H9 (cell line): Measurements from ENCODE around the gene TMEM240. TPM values are rescaled to one million over a fixed set of nuclear protein-coding genes. Genes with fewer than 3 reads are reported as not detected.

Source experiments
- DNase-seq: peaks from one replicate; pipeline ENCODE4 v3.0.0-alpha.2; 2017
- H2AFZ ChIP-seq: one replicate; pipeline ENCODE4 v1.6.1; 2013; ENCODE audit warnings: mild to moderate bottlenecking, low read length, control low read depth, moderate library complexity
- H2AK5ac ChIP-seq: 2 replicates; pipeline ENCODE4 v1.6.1; 2013; ENCODE audit warnings: low read length, control low read depth, mixed read lengths; ENCODE audit not compliant: insufficient read length
- H2BK120ac ChIP-seq: one replicate; pipeline ENCODE4 v1.6.1; 2013; ENCODE audit warnings: low read depth, mild to moderate bottlenecking, low read length, control low read depth, inconsistent platforms; ENCODE audit not compliant: poor library complexity, severe bottlenecking
- H2BK12ac ChIP-seq: 2 replicates; pipeline ENCODE4 v1.6.1; 2013; ENCODE audit warnings: low read length, control low read depth, mixed read lengths, low read depth; ENCODE audit not compliant: insufficient read length
- H2BK15ac ChIP-seq: 2 replicates; pipeline ENCODE4 v1.6.1; 2013; ENCODE audit warnings: low read depth, low read length, control low read depth
- H2BK20ac ChIP-seq: one replicate; pipeline ENCODE4 v1.6.1; 2013; ENCODE audit warnings: low read depth, mild to moderate bottlenecking, low read length, control low read depth, inconsistent platforms; ENCODE audit not compliant: poor library complexity, severe bottlenecking
- H2BK5ac ChIP-seq: 2 replicates; pipeline ENCODE4 v1.6.1; 2013; ENCODE audit warnings: low read length, control low read depth, mixed read lengths; ENCODE audit not compliant: insufficient read length
- H3K14ac ChIP-seq: 2 replicates; pipeline ENCODE4 v1.6.1; 2013; ENCODE audit warnings: low read length, control low read depth; ENCODE audit not compliant: insufficient read depth
- H3K18ac ChIP-seq: 2 replicates; pipeline ENCODE4 v1.6.1; 2013; ENCODE audit warnings: low read depth, mild to moderate bottlenecking, mixed read lengths, low read length, control low read depth; ENCODE audit not compliant: insufficient read length
- H3K23ac ChIP-seq: 2 replicates; pipeline ENCODE4 v1.6.1; 2013; ENCODE audit warnings: low read length, control low read depth, mixed read lengths, low read depth; ENCODE audit not compliant: insufficient read length
- H3K23me2 ChIP-seq: 2 replicates; pipeline ENCODE4 v1.6.1; 2013; ENCODE audit warnings: low read depth, mild to moderate bottlenecking, mixed read lengths, low read length, control low read depth; ENCODE audit not compliant: insufficient read length, poor library complexity, severe bottlenecking
- H3K27ac ChIP-seq: 2 replicates; pipeline ENCODE4 v1.5.1; 2013; ENCODE audit warnings: low read length, control low read depth, mixed read lengths, low read depth; ENCODE audit not compliant: insufficient read length
- H3K27me3 ChIP-seq: 2 replicates; pipeline ENCODE4 v1.6.1; 2013; ENCODE audit warnings: low read length, control low read depth, inconsistent platforms; ENCODE audit not compliant: insufficient read depth
- H3K4ac ChIP-seq: 2 replicates; pipeline ENCODE4 v1.6.1; 2013; ENCODE audit warnings: low read depth, mild to moderate bottlenecking, control low read depth, inconsistent platforms, low read length, moderate library complexity
- H3K4me1 ChIP-seq: 2 replicates; pipeline ENCODE4 v1.6.1; 2013; ENCODE audit warnings: low read length, control low read depth, inconsistent platforms; ENCODE audit not compliant: insufficient read depth
- H3K4me2 ChIP-seq: 2 replicates; pipeline ENCODE4 v1.6.1; 2013; ENCODE audit warnings: low read length, control low read depth, mixed read lengths; ENCODE audit not compliant: insufficient read length, insufficient read depth
- H3K56ac ChIP-seq: 2 replicates; pipeline ENCODE4 v1.6.1; 2013; ENCODE audit warnings: low read depth, mild to moderate bottlenecking, mixed read lengths, low read length, control low read depth; ENCODE audit not compliant: insufficient read length
- H3K79me1 ChIP-seq: 2 replicates; pipeline ENCODE4 v1.6.1; 2013; ENCODE audit warnings: low read depth, mild to moderate bottlenecking, moderate library complexity, low read length, control low read depth, inconsistent platforms; ENCODE audit not compliant: insufficient read depth, poor library complexity, severe bottlenecking
- H3K79me2 ChIP-seq: 2 replicates; pipeline ENCODE4 v1.6.1; 2013; ENCODE audit warnings: low read length, control low read depth, inconsistent platforms; ENCODE audit not compliant: insufficient read depth
- H3K9ac ChIP-seq: 2 replicates; pipeline ENCODE4 v1.6.1; 2013; ENCODE audit warnings: low read length, control low read depth, mixed read lengths; ENCODE audit not compliant: insufficient read length; ENCODE audit errors: extremely low read depth
- H3K9me3 ChIP-seq: one replicate; pipeline ENCODE4 v1.6.1; 2013; ENCODE audit warnings: low read depth, low read length, inconsistent platforms; ENCODE audit not compliant: control insufficient read depth
- H3T11ph ChIP-seq: one replicate; pipeline ENCODE4 v1.6.1; 2013; ENCODE audit warnings: mild to moderate bottlenecking, low read length, control low read depth, inconsistent platforms
- H4K20me1 ChIP-seq: one replicate; pipeline ENCODE4 v1.6.1; 2013; ENCODE audit not compliant: control insufficient read depth, insufficient read length, insufficient read depth
- H4K5ac ChIP-seq: 2 replicates; pipeline ENCODE4 v1.6.1; 2013; ENCODE audit warnings: low read depth, mild to moderate bottlenecking, mixed read lengths, low read length, control low read depth; ENCODE audit not compliant: insufficient read length
- H4K8ac ChIP-seq: replicated peaks from 2 replicates; pipeline ENCODE4 v1.6.1; 2013; ENCODE audit warnings: low read length, control low read depth, mixed read lengths, low read depth; ENCODE audit not compliant: insufficient read length
- H4K91ac ChIP-seq: 2 replicates; pipeline ENCODE4 v1.6.1; 2013; ENCODE audit warnings: low read depth, mild to moderate bottlenecking, moderate library complexity, mixed read lengths, low read length, control low read depth; ENCODE audit not compliant: insufficient read length
- H3K27ac Mint-ChIP-seq, 3 experiments: 2 replicates in 2 of 3; 3 replicates in 1 of 3; pipeline ENCODE4 v1.8.0; 2020 to 2021; ENCODE audit warnings: mixed read lengths in 3 of 3, mild to moderate bottlenecking in 1 of 3, moderate library complexity in 1 of 3
- H3K27me3 Mint-ChIP-seq: 2 replicates; pipeline ENCODE4 v1.8.0; 2021; ENCODE audit warnings: low read depth, mild to moderate bottlenecking, moderate library complexity, mixed read lengths
- H3K36me3 Mint-ChIP-seq, 3 experiments: 2 replicates in 2 of 3; 3 replicates in 1 of 3; pipeline ENCODE4 v1.8.0; 2020 to 2021; ENCODE audit warnings: low read depth in 3 of 3, mixed read lengths in 3 of 3; ENCODE audit not compliant: insufficient read depth in 1 of 3
- H3K4me1 Mint-ChIP-seq, 2 experiments: 2 replicates each; pipeline ENCODE4 v1.8.0; 2020; ENCODE audit warnings: mixed read lengths in 2 of 2
- H3K4me3 Mint-ChIP-seq, 2 experiments: 2 replicates in 1 of 2; 3 replicates in 1 of 2; pipeline ENCODE4 v1.8.0; 2020 to 2021; ENCODE audit warnings: mild to moderate bottlenecking in 2 of 2, mixed read lengths in 2 of 2, moderate library complexity in 1 of 2
- H3K9me3 Mint-ChIP-seq, 2 experiments: 2 replicates in 1 of 2; 3 replicates in 1 of 2; pipeline ENCODE4 v1.8.0; 2020; ENCODE audit warnings: mild to moderate bottlenecking in 2 of 2, mixed read lengths in 2 of 2, moderate library complexity in 1 of 2
- WGBS: extraction: QIAGEN DNeasy Blood & Tissue Kit; methylation state at CpG from one replicate; pipeline ENCODE4 v1.1.7; 2013; ENCODE audit warnings: missing lambda C conversion rate, low lambda C conversion rate, mixed read lengths; ENCODE audit not compliant: insufficient read length; ENCODE audit errors: extremely low coverage; 5-methylcytosine and 5-hydroxymethylcytosine counted together
- total RNA-seq: library from RNA; stranded (reverse); gene quantifications from 2 replicates; pipeline ENCODE4 v1.2.1, GENCODE V29; 2021
- TF ChIP-seq, protein P1 (sequence below): fragments of 200-600 bp; sonication (generic); conservative IDR thresholded peaks from 3 replicates; pipeline ENCODE4 v1.8.0; 2021; ENCODE audit warnings: antibody characterized with exemption, mild to moderate bottlenecking

Gene TMEM240
- total RNA-seq, 1 experiment from 2014 or later, result 8.7 TPM

GRCh38 chr1:1491601-1492000 lies 48.8 kb downstream of the TMEM240 start:
- no peak overlapping the region for H2BK15ac ChIP-seq
- no peak overlapping the region for H3K56ac ChIP-seq
- no peak overlapping the region for H3K4me3 Mint-ChIP-seq
- H2AFZ ChIP-seq, result no peak overlapping the region
- H4K91ac ChIP-seq, result no peak overlapping the region
- H2BK20ac ChIP-seq, result no peak overlapping the region
- H3K9ac ChIP-seq, result no peak overlapping the region
- no peak overlapping the region for H2BK12ac ChIP-seq
- H3K9me3 Mint-ChIP-seq, result peaks cover 2 to 6% of the 10 kb centered on the region in 2 experiments; a peak in 3 of 5 replicates
- H3K27ac ChIP-seq, result no peak overlapping the region
- WGBS, result no CpG with 5 or more reads among the region's 10 CpGs
- no peak overlapping the region for H2BK120ac ChIP-seq
- no peaks in the 10 kb centered on the region for H3K4me1 ChIP-seq
- no peak overlapping the region for H4K5ac ChIP-seq
- no peaks in the 10 kb centered on the region for H3K79me1 ChIP-seq
- no peak overlapping the region for H2AK5ac ChIP-seq
- H3T11ph ChIP-seq, result no peak overlapping the region
- peaks cover 46 to 73% (median 62%) of the 10 kb centered on the region in 3 experiments for H3K36me3 Mint-ChIP-seq
- no peak overlapping the region for H3K18ac ChIP-seq
- H2BK5ac ChIP-seq, result no peak overlapping the region
- no peaks in the 10 kb centered on the region for H4K20me1 ChIP-seq
- no peaks in the 10 kb centered on the region for H3K4me1 Mint-ChIP-seq
- no peak overlapping the region for H3K23ac ChIP-seq
- H3K23me2 ChIP-seq, result no peaks in the 10 kb centered on the region
- H3K27ac Mint-ChIP-seq, result no peak overlapping the region
- no peak overlapping the region for H3K4me2 ChIP-seq
- no peak overlapping the region for H3K14ac ChIP-seq
- no peaks in the 10 kb centered on the region for H3K27me3 ChIP-seq
- TF ChIP-seq, protein P1, sequence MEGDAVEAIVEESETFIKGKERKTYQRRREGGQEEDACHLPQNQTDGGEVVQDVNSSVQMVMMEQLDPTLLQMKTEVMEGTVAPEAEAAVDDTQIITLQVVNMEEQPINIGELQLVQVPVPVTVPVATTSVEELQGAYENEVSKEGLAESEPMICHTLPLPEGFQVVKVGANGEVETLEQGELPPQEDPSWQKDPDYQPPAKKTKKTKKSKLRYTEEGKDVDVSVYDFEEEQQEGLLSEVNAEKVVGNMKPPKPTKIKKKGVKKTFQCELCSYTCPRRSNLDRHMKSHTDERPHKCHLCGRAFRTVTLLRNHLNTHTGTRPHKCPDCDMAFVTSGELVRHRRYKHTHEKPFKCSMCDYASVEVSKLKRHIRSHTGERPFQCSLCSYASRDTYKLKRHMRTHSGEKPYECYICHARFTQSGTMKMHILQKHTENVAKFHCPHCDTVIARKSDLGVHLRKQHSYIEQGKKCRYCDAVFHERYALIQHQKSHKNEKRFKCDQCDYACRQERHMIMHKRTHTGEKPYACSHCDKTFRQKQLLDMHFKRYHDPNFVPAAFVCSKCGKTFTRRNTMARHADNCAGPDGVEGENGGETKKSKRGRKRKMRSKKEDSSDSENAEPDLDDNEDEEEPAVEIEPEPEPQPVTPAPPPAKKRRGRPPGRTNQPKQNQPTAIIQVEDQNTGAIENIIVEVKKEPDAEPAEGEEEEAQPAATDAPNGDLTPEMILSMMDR, result no peak
- H4K8ac ChIP-seq, result no peak overlapping the region
- DNase-seq, result no peak
- H3K27me3 Mint-ChIP-seq, result no peaks in the 10 kb centered on the region
- H3K9me3 ChIP-seq, result no peaks in the 10 kb centered on the region
- no peaks in the 10 kb centered on the region for H3K79me2 ChIP-seq
- no peak overlapping the region for H3K4ac ChIP-seq
